HG02763 (cell line): Measurements from ENCODE around the gene VIT.
"Not testable (repeated sequence)": the region's sequence is repeated elsewhere in the genome, so short reads cannot be mapped to it uniquely, and the experiment has no call there.

ENCODE experiments used
- ATAC-seq: cut with Tn5 transposase; IDR thresholded peaks from one replicate; pipeline ENCODE4 v1.9.1; 2021; ENCODE audit warnings: mild to moderate bottlenecking, moderate library complexity; ENCODE audit not compliant: unreplicated experiment

VIT gene

DNA sequence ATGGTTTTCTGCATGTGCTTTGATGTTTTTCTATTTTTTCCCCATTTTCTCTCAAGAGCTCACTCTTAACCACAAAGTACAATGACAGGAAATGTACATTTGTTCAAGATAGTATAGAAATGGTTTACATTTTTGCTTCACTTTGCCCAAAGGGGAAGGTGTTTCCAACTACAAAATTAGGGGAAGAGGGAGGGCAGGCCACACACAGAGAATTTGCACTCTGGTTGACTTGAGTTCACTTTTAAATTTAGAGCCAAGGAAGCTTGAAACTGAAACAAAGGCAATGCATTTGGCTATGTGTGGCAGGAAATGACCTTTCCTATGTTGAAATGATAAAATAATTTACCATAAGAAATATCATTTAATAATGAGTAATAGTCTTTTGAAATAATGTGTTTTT is 19.1 kb upstream of the VIT start:
- no peak for ATAC-seq

GRCh38 chr2:36677996-36678605 is 18.4 kb upstream of the VIT start:
- ATAC-seq, result no peak

- no peak for ATAC-seq
These were observed 17.7 kb upstream of the VIT start for GRCh38 chr2:36678856-36679255.

GRCh38 chr2:36680012-36680411 is 16.5 kb upstream of the VIT start:
- no peak for ATAC-seq

GRCh38 chr2:36682562-36682961 is 13.9 kb upstream of the VIT start:
- ATAC-seq, result no peak

GRCh38 chr2:36683002-36683401 is 13.5 kb upstream of the VIT start:
- no peak for ATAC-seq

DNA sequence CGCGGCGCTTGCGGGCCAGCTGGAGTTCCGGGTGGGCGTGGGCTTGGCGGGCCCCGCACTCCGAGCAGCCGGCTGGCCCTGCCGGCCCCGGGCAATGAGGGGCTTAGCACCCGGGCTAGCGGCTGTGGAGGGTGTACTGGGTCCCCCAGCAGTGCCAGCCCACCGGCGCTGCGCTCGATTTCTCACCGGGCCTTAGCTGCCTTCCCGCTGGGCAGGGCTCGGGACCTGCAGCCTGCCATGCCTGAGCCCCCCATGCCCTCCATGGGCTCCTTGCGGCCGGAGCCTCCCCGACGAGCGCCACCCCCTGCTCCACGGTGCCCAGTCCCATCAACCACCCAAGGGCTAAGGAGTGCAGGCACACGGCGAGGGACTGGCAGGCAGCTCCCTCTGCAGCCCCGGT is 8.2 kb upstream of the VIT start:
- not testable (repeated sequence) for ATAC-seq

DNA sequence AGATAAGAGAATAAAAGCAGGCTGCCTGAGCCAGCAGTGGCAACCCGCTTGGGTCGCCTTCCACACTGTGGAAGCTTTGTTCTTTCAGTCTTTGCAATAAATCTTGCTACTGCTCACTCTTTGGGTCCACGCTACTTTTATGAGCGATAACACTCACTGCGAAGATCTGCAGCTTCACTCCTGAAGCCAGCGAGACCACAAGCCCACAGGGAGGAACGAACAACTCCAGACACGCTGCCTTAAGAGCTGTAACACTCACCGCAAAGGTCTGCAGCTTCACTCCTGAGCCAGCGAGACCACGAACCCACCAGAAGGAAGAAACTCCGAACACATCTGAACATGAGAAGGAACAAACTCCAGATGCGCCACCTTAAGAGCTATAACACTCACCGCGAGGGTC is 7.5 kb upstream of the VIT start:
- not testable (repeated sequence) for ATAC-seq

DNA sequence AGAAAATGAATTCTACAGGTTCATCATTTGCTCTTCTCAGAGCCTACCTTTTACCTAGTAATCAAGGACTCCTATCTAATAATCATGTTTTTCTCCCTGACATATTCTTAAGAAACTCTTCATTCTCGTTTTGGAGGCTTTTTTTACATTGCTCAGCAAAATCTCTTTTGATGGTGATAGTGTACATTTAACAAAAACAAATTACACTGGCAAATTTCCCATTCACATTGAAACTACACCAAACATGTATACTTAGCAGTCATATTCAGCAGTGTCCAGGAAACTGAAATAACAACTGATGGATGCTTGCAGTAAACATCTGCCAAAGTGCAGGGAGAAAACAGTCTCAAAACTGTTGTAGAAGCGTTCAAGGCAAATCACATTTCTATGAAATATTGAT is 4.4 kb upstream of the VIT start:
- ATAC-seq, result no peak

GRCh38 chr2:36693825-36694224 is 2.7 kb upstream of the VIT start:
- no peak for ATAC-seq

DNA sequence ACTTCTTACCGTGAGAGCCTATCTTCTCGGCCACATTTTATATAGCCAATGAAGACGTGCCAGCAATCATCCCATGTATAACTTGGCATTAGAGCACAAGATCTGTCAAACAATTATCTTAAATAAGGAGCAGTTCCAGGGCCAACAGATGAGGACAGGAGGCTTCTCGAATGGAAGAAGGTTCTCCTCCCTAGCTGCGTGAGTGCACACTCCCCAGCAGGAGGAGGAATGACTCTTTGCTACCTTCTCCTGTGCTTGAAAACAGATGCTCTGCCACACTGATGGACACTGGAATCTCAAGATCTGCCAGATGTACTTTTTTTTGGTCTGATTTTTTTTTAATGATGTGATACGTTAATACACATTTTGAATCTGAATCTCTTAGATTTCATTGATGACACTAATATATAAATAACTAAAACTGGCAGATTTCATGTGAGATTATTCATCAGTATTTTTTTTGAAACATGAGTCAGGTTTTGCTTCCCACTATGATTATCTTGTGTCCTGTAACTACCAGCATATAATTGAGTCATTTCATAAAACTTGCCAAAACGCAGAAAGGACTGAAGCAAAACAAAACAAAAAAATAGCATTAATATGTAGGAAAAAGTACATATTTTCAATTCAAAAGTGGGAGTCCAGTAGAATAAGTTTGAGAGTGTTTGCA is 626 bp upstream of the VIT start:
- ATAC-seq, result no peak

- no peak for ATAC-seq
These were observed 1.0 kb downstream of the VIT start for GRCh38 chr2:36697424-36698066.

- no peak for ATAC-seq
These were observed 2.5 kb downstream of the VIT start for GRCh38 chr2:36698993-36699392.

GRCh38 chr2:36700311-36700710 is 3.8 kb downstream of the VIT start:
- ATAC-seq, result no peak

DNA sequence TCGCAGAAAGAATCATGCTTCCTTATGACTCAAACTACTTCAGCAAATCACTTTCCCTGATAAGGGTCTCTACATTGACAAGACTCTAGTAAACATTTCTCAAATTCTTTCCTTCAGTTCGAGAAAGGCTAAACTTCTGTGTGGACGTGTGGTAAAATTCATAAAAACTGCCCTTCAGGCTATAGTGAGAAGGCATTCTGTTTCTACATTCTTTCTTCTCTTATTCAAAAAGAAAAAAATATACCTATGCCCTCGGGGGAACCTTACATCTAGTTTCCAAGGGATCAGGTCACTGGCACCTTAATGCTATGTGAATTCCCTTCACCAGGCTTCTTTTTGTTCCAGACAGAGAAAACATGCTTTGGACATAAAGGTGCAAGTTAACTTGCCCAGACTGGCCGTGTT is 4.9 kb downstream of the VIT start:
- no peak for ATAC-seq

- no peak for ATAC-seq
These were observed 5.4 kb downstream of the VIT start for GRCh38 chr2:36701918-36702317.

DNA sequence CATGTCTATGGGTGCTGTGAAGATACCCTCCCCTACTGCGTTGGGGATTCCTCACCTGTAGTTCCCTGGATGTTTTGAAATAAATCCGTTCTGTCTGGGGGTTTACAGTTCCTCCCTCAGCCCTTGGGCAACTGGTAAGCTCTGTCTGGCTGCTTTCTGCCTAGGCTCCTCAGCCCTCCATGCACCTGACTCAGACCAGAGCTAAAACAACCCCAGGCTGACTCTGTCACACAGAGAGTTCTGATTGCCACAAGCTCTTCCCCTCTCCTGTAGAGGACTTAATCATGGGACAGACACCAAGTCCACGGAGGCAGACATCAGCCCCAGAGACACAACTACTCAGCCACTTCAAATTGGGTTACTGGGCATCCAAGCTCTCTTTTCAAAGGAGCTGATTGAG is 6.3 kb downstream of the VIT start:
- ATAC-seq, result no peak

GRCh38 chr2:36704475-36705150 is 8.1 kb downstream of the VIT start:
- no peak for ATAC-seq

- ATAC-seq, result no peak
These were observed 9.0 kb downstream of the VIT start for GRCh38 chr2:36705326-36706020.

DNA sequence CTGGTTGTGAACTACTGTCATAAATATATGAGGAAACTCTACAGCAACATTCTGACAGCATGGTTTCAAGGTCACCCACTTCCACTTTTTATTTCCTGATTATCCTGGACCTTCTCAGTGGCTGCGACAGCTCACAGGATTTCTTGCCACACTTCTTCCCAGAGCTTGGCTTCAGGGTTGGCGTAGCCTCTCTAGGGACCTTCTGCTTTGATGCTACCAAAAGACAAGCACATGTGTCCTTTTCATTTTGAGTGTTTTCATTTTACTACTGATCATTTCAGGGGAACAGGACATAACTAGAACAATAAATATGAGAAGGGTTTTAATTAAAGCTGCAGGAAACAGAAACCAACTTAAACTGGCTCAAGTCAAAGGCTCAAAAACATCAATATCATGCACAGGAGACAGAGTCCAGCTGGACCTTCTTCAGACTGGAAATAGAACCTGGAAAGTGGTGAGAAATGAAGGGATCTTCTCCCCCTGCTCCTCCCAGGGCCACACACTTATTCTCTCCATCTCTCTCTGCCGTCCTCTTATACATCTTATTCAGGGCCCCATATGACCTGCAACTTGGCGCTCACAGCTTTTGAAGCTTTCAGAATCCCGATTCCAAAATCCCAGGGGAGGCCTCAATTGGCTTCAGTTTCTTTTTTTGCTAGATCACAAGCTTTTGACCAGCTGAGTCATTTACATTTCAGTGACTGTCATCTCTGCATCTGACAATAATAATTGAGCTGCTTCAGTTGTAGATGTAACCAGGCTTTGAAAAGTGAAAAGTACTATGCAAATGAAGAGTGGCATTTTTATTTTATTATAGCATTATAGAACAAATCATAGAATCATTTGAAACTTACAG is 9.7 kb downstream of the VIT start:
- ATAC-seq, result no peak
